ENCODE measurements around the gene DCBLD2.
"Not testable (repeated sequence)": the region's sequence is repeated elsewhere in the genome, so short reads cannot be mapped to it uniquely, and the experiment has no call there.

DNA sequence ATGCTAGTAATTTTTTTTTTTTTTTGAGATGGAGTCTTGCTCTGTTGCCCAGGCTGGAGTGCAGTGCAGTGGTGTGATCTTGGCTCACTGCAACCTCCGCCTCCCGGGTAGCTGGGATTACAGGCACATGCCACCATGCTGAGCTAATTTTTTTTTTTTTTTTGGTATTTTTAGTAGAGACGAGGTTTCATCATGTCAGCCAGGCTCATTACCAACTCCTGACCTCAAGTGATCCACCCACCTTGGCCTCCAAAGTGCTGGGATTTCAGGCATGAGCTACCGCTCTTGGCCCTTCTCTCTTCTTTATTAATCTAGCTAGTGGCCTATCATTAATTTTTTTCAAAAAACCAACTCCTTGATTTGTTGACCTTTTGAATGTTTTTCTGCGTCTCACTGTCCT lies 70.4 kb downstream of the DCBLD2 start:
- TF ChIP-seq, protein P1, sequence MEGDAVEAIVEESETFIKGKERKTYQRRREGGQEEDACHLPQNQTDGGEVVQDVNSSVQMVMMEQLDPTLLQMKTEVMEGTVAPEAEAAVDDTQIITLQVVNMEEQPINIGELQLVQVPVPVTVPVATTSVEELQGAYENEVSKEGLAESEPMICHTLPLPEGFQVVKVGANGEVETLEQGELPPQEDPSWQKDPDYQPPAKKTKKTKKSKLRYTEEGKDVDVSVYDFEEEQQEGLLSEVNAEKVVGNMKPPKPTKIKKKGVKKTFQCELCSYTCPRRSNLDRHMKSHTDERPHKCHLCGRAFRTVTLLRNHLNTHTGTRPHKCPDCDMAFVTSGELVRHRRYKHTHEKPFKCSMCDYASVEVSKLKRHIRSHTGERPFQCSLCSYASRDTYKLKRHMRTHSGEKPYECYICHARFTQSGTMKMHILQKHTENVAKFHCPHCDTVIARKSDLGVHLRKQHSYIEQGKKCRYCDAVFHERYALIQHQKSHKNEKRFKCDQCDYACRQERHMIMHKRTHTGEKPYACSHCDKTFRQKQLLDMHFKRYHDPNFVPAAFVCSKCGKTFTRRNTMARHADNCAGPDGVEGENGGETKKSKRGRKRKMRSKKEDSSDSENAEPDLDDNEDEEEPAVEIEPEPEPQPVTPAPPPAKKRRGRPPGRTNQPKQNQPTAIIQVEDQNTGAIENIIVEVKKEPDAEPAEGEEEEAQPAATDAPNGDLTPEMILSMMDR (conservative IDR thresholded peaks at IDR 0.05; ENCODE audit: low read depth, low read length), result not testable (repeated sequence)
- TF ChIP-seq EZH2 (IDR thresholded peaks at IDR 0.05; ENCODE audit: borderline replicate concordance, low read depth, low read length, poor library complexity, severe bottlenecking), result not testable (repeated sequence)
